Measurements from ENCODE around the gene RAC2.

GRCh38 chr22:37182101-37182948, 61.7 kb downstream of the RAC2 start:
- TF ChIP-seq CTCF (conservative IDR thresholded peaks at IDR 0.05), result no peak
- no peak for TF ChIP-seq ZFX (IDR thresholded peaks at IDR 0.05)

All from C4-2B (cell line).